NCI-H82 (cell line): ENCODE results near the gene DDO.

ENCODE experiments used
- DNase-seq: peaks from one replicate; lab custom pipeline; 2025; lab: John Stamatoyannopoulos, UW

DDO gene, protein sequence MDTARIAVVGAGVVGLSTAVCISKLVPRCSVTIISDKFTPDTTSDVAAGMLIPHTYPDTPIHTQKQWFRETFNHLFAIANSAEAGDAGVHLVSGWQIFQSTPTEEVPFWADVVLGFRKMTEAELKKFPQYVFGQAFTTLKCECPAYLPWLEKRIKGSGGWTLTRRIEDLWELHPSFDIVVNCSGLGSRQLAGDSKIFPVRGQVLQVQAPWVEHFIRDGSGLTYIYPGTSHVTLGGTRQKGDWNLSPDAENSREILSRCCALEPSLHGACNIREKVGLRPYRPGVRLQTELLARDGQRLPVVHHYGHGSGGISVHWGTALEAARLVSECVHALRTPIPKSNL

DNA sequence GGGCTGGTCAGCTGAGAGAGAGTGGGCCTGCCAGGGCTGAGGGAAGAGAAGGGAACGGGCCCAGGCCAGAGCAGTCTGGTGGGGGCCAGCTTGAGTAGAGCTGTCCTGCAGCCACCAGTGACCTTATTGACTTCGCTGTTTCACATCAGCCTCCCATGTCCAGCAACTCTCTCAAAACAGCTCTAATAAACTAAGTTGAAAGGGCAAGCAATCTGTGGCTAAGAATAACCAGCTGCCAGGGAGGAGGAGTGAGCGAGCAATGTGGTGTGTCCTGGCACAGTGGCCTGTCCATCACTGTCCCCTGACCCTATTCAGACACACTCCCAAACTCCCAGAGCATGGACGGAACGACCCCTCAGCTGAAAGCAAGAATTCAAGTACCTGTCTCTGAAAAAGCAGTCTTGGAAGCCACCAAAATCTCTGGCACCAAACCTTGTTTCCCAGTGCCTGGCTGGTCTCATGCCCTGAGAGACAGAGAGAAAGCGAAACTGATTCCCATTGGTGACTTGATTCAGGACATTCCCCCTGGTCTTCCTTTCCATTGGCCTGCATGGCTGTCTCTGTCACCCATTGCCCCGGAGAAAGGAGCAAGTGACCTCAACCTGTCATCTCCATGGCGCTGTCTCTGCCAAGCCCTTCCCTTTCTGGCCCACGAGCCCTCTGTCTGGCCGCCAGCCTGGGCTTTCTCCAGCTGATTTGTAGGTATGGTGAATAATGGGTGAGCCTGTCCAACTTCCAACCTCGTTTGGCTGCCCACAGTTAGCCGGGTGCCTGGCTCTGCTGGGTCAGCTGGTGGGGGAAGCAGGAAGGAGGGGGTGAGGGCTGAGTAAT lies at the start of gene DDO:
Gene DDO (minus strand): TSS at position 490 of the 831 bp plus-strand sequence. CDS start 2,113 bp downstream, outside the sequence.
- peak; percentile 34 for DNase-seq

DNA sequence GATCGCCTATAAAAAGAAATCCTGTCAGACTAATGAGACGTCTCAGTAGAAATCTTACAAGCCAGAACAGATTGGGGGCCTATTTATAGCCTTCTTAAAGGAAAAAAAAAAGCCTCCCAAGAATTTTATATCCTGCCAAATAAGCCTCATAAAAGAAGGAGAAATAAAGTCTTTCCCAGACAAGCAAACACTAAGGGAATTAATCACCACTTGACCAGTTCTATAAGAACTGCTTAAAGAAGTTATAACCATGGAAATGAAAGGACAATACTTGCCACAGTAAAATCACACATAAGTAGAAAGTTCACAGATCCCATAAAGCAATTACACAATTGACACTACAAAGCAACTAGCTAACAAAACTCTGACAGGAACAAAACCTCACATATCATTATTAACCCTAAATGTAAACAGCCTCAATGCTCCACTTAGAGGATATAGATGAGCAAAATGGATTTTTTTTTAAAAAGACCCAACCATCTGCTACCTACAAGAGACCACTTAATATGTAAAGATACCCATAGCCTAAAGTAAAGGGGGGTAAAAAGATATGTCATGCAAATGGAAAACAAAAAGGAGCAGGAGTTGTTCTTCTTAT lies 47.6 kb upstream of the DDO start:
- no peak for DNase-seq

DNA sequence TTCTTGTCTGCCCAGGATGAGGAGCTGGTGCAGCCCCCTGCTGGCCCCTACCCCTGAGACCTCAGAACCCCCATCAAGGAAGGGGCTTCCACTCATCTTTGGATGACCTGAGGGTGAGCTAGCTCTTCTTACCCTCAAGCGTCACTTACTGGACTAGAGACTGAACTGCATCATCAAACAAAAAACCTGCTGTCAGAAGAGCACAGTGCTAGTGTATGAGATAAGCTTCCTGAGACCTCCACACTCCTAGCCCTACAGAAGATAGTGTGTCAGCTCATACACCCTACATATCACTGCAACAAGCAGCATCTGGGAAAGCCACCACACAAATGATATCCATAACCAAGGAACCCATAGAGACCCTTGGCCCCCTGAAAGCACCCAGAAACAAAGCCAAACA lies 46.0 kb upstream of the DDO start:
- no peak for DNase-seq

DNA sequence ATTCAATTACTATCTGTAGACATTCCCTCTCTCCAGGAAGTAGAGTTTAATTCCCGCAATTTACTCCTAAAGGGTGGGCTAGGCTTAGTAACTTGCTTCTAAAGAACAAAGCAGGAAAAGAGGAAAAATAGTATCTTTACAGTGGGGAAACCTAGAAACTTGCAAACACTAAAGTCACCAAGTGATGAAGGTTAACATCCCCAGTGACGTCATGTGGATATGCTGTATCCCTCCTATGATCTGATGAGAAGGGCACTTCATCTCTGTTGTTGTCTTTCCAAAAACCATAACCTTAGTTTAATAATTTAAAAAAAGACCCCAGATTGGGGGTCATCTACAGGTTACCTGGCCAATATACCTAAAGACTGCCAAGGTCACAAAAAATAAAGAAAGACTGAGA lies 43.8 kb upstream of the DDO start:
- no peak for DNase-seq

DNA sequence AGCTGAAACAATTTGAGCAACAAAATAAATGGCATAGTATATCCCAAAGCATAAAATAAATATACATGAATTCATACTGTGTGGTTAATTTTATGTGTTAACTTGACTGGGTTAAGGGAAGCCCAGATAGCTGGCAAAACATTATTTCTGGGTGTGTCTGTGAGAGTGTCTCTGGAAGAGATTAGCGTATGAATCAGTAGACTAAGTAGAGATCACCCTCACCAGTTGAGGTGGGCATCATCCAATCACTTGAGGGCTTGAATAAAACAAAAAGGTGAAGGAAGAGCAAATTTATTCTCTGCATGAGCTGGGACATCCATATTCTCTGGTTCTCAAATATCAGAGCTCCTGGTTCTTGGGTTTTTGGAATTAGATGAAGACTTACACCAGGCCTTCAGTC lies 43.1 kb upstream of the DDO start:
- no peak for DNase-seq

DNA sequence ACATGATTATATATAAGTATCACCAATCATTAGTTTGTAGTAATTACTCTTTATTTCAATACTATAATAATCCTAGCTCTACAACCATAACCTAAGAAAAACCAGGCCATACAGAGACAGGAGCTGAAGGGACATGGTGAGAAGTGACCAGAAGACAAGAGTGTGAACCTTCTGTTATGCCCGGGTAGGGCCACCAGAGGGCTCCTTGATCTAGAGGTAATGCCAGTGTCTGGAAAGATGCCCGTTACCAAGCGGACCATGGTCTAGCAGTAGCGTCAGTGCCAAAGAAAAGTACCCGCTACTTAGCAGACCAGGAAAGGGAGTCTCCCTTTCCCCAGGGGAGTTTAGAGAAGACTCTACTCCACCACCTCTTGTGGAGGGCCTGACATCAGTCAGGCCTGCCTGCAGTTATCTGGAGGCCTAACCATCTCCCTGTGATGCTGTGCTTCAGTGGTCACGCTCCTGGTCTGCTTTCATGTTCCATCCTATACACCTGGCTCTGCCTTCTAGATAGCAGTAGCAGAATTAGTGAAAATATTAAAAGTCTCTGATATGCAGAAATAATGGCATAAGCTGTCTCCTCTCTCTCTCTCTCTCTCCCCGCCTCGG lies 42.3 kb upstream of the DDO start:
- DNase-seq = peak; percentile 56

DNA sequence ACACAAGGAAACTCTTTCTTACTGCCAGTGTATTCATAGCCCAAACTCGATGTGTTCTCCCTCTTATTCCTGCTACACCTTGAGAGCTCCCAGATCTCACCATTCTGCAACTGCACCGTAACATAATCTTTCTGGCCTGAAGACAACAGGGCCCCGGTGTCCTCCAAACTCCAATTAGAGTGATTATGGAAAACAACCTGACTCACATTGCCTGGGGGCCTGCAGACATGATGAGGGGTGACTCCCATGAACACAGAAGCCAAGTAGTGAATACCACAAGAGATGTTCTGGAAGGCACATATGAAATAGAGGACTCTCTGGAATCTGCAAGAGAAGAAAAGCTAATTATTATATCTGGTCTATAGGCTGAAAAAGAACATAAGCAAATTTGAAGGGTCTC lies 41.3 kb upstream of the DDO start:
- no peak for DNase-seq

DNA sequence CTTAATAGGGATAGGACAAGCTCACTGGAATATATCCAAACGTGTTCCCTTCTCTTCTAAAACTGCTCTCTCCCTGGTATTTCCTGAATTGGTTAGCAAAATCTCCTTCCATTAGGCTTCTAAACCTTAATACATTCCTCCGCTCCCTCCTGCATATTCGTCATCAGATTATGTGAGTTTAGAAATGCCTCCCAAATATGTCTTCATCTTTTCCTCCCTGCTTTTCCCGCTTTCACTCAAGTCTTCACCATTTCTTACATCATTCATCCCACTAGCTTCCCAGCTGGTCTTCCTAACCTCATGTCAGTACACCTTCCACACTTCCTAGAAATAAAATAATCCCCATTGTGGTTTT lies 34.1 kb upstream of the DDO start:
- no peak for DNase-seq

DNA sequence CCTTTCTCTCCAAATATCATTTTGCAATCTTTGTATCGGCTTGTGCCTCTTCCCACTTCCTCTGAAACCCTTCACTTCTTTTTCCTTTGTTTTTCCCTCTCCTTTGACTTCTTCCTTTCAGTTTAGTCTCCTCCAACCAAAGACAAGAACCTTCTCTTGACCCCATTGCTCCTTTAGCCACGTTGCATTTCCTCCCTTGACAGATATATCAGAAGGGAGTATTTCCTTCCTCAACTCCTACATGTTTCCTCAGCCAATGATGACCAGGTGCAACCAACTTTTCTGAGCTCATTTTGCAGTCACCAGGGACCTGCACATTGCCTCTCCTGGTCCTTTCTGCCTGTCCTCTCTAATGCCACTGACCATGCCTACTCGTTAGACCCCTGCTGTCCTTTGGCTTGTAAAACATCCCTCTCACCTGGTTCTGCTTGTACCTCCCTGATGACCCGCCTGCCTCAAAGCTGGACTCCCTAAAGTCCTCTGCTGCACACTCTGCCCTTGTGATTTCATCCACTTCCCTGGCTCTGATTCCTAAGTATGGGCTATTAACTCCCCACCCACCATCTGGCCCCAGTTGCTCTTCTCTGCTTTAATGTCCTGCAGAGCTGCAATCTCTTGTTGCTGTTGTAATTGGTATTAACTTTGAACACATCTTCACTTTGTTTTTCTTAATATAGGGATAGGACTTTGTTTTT lies 33.6 kb upstream of the DDO start:
- DNase-seq = peak; percentile 78

DNA sequence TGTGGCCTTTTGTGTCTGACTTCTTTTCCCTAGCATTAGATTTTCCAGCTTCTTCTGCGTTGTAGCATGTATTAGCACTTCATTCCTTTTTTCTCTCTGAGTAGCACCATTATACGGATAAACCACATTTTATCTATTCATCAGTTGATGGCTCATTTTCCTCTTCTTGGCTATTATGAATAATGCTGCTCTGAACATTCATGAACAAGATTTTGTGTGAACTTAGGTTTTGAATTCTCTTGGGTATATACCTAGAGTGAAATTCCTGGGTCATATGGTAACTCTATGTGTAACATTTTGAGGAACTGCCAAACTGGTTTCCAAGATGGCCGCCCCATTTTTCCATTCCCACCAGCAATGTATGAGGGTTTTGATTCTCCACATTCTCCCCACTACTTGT lies 32.4 kb upstream of the DDO start:
- DNase-seq = no peak

DNA sequence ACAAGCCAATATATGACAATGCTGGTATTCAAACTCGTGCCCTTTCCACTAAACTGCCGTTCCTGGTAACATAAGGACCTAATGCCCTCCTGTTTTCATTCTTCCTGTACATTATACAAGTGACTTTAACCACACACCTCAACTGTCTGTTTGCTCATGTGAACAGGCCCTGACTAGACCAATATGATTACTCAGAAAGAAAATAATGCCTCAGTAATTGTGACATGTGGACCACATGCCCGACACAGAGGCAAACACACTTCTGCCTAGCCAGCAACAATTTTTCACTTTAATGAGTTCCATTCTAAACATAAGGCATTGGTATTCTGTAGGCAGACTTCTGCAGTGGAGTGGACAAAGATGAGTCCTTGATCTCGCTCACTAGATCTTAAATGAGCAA lies 31.0 kb upstream of the DDO start:
- no peak for DNase-seq

DNA sequence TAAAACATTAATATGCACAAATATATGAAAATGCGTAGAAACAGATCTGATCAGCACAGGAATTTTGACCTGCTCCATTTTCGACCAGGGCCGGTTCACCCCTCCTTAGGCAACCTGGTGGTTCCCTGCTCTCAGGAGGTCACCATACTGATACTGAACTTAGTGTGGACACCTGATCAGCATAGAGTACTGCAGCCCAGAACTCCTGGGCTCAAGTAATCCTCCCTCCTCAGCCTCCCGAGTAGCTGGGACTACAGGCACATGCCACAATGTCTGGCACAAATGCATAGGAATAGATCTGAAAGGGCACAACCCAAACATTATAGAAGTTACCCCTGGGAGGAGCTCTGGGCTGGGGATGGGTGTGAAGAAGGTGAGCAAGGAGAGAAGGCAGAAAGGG lies 24.7 kb upstream of the DDO start:
- DNase-seq = no peak

DNA sequence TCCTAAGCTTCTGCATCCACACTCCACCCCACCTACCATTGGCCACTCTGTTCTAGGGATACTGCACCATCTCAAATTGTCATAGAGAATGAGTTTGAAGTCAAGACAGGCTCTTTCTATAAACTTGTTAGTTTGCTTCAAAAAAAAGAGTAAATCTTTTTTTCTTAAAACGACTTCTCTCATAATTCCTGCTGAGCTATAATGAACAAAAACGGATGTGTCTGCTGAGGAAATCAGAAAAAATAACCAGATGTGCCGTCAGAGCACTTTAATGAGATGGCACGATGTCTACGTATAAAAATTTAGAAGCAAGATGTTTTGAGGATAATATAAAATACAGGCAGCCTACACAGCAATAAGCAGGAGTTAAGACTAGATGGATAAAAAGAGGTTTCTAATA lies 24.0 kb upstream of the DDO start:
- no peak for DNase-seq

DNA sequence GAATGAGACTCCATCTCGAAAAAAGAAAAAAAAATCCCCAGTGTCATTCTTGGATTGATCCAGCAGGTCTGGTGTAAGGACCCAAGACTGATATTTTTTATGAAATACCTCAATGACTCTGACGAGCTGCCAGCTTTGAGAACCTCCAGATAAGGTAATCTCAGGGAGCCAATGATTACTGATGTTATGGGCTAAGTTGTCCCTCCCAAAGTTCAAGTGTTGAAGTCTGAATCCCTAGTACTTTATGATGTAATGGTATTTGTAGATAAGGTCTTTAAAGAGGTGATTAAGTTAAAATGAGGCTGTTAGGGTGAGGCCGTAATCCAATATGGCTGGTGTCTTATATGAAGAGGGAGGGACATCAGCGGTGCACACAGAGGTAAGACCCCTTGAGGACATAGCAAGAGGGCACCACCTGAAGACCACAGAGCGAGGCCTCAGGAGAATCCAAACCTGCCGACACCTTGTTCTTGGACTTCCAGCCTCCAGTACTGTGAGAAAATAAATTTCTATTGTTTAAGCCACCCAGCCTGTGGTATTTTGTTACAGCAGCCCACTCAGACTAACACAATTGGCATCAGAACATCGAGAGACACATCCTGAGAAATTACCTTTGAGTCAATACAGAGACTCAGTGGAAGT lies 19.7 kb upstream of the DDO start:
- DNase-seq = peak; percentile 17

DNA sequence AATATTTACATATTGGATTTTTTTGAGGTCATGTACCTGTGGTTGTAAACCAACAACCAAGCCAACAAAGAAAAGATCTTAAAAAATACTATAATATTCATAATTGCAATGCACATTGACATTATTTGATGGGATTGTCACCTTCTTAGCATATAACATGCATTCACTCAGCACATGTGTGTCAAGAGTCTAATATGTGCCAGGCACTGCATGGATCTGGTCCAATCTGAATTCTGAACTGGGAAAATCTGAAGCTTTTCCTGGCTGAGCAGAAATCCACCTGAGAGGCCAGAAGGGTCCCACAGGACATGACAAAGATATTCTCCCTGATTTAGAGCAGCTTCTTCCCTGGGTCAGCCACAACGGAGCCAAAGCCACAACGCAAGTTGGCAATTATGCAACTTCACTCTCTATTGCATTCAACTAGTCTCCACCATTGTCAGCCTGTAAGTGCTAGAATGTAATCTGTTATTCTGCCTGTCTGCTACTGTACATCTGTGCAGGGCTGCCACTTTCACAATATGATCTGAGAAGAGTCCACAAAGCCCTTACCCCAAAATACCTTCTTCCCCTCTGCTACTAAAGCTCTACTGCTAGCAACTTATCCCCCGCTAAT lies 17.0 kb upstream of the DDO start:
- no peak for DNase-seq

DNA sequence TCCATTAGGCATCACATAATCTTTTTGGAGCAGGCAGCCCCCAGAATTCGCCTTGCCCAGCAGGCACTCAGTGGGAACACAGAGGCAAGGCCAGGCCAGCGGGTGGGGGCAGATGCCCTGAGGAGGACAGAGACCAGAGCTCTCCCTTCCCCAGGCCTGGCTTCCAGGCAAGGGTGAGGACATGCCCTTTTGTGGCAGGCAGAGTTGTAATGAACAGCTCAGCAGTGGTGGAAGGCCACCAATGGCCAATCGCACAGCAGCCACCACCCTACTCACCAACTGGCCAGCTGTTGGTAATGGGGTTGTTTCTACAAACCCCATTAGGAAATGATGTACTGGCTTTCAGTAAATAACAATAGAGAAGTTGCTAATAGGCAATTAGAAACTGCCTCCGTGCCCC lies 15.4 kb upstream of the DDO start:
- no peak for DNase-seq

DNA sequence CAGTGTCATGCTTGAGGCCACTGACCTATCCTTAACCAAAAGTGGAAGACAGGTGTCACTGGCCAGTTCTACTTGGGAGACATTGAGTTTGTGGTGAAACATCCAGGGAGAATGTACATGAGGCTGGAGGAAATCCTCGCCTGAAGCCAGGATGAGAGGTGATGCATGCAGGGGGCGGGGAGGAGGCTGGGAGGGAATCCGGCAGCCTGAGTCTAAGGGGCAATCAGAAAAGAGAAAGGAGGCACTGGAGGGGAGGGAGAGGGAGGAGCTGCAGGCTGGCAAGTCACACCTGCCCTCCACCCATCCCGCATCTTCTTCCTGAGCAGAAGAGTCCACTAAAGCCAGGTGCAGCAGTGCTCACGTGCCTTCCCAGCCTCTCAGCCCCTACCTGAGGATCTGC lies 14.9 kb upstream of the DDO start:
- no peak for DNase-seq

DNA sequence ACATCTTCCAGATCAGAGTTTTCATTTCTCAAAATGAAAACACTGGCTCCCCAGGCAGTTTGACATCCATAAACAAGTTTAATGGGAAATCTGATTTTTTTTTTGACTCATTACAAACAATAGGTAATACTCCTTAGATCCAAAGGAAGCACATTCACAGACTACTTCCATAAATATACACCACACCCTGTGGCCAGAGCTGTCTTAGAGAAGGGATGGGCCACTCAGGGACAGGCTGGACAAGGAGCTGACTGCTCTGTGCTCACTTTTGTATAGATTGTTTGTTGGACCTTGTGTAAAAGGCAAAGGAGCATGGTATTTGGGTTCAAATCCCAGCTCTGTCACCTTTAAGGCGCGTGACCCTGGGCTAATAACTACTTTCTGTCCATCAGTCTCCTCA lies 12.8 kb upstream of the DDO start:
- DNase-seq = no peak

DNA sequence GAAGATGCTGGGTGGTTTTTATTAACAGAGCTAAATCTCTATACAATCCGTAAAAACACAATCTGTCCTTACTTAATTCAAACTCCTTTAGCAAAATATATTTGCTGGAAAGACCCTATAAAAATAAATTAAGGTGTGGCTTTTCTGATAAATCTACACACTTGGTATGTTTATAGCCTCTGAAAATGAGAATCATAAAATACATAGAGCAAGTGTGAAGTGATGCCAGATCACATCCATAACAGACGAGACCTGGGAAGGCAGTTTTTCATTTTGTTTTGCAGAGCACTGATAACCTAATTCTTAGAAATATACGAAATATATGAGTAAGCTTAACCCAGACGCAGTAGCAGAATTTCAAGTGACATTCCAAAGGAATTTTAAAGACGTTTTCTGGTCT lies 10.4 kb upstream of the DDO start:
- no peak for DNase-seq

DNA sequence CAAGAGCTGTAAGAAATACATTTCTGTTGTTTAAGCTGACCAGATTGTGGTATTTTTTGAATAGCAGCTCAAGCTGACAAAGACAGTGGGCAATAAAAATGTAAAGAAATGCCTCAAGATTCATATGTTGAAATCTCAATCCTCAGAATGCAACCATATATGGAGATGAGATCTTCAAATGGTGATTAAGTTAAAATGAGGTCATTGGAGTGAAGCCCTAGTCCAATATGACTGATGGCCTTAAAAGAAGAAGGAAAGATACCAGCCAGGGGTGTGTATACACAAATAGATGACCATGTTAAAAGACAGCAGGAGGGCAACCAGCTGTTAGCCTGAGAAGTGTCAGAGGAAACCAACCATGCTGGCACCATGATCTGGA lies 7.1 kb upstream of the DDO start:
- no peak for DNase-seq

DNA sequence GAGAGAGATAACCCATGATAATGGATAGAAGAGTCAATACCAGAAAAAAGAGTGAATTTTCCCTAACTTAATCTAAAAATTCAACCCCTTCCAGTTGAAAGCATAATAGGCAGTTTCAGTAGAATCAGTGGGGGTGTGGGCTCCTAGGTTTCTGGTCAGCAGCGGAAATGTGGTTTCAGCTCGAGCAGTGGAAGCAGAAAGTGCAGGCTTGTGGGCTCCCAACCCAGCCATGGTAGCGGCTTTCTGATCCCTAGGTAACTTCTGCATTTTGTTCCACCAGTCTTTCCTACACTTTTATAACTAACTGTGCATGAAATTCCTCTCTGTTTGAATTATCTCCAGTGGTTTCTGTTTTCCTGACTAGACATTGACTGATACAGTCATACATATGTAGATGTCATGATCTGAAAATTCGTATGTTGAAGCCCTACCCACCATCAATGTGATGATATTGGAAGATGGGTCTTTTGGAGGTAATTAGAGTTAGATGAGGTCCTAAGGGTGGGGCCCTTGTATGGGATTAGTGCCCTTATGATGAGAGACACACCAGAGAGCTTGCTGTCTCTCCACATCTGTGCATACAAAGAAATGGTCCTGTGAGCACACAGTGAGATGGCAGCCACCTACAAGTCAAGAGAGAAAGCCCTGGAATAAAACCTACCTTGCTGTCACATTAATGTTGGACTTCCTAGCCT lies 6.5 kb upstream of the DDO start:
- DNase-seq = no peak
